NCI-H1105 treated with DMSO at 0.1 percent for 48 hours (cell line): Measurements from ENCODE around the gene TBC1D22A.

Experiments used
- DNase-seq: peaks from one replicate; lab custom pipeline; 2025; lab: John Stamatoyannopoulos, UW

Gene TBC1D22A

GRCh38 chr22:46762238-46763050, at the start of gene TBC1D22A:
TSS of gene TBC1D22A (plus strand) at chr22:46762650. CDS start at chr22:46762787, 137 bp downstream.
- peak; percentile 88 for DNase-seq

GRCh38 chr22:46714550-46714949, 47.9 kb upstream of the TBC1D22A start:
- no peak for DNase-seq

GRCh38 chr22:46719921-46720320, 42.5 kb upstream of the TBC1D22A start:
- DNase-seq: no peak

- no peak for DNase-seq
Measured at GRCh38 chr22:46721501-46722085, 40.9 kb upstream of the TBC1D22A start.

GRCh38 chr22:46723882-46724281, 38.6 kb upstream of the TBC1D22A start:
- DNase-seq: no peak

GRCh38 chr22:46725096-46725495, 37.4 kb upstream of the TBC1D22A start:
- no peak for DNase-seq

- DNase-seq: no peak
Measured at GRCh38 chr22:46726066-46726985, 36.1 kb upstream of the TBC1D22A start.

GRCh38 chr22:46726986-46727317, 35.5 kb upstream of the TBC1D22A start:
- no peak for DNase-seq

- no peak for DNase-seq
Measured at GRCh38 chr22:46727813-46728364, 34.6 kb upstream of the TBC1D22A start.

GRCh38 chr22:46728470-46728869, 34.0 kb upstream of the TBC1D22A start:
- no peak for DNase-seq

GRCh38 chr22:46730568-46731245, 31.7 kb upstream of the TBC1D22A start:
- DNase-seq: no peak

- peak; percentile 88 for DNase-seq
Measured at GRCh38 chr22:46731246-46732040, 31.0 kb upstream of the TBC1D22A start.

GRCh38 chr22:46732041-46732379, 30.4 kb upstream of the TBC1D22A start:
- no peak for DNase-seq

GRCh38 chr22:46732513-46732912, 29.9 kb upstream of the TBC1D22A start:
- DNase-seq: no peak

GRCh38 chr22:46734213-46734722, 28.2 kb upstream of the TBC1D22A start:
- peak; percentile 81 for DNase-seq

- peak; percentile 27 for DNase-seq
Measured at GRCh38 chr22:46734830-46735453, 27.5 kb upstream of the TBC1D22A start.

GRCh38 chr22:46735747-46736608, 26.5 kb upstream of the TBC1D22A start:
- no peak for DNase-seq

GRCh38 chr22:46736705-46737104, 25.7 kb upstream of the TBC1D22A start:
- DNase-seq: no peak
